Body of pancreas (tissue), 4 donors: Measurements from ENCODE around the gene TMBIM1. TPM values are rescaled to one million over a fixed set of nuclear protein-coding genes. Genes with fewer than 3 reads are reported as not detected.
A peak's percentile ranks its signal among the peaks of the same experiment; 100 is the strongest.

Experiments used
- ATAC-seq: fragments of 150-250 bp; one replicate; pipeline ENCODE4 v1.9.1; 2016
- DNase-seq, 4 donors: peaks; one replicate each; pipeline ENCODE4 v3.0.0-alpha.2; 2019
- H3K27ac ChIP-seq, 4 donors: fragments of 200-600 bp; sonication (generic); 1 replicate in 3 of 4; 2 replicates in 1 of 4; pipeline versions ENCODE4 v1.5.1 to v1.6.1; 2016 to 2019; ENCODE audit warnings: mild to moderate bottlenecking in 1 of 4, mixed read lengths in 1 of 4, moderate library complexity in 1 of 4
- H3K27me3 ChIP-seq, 2 donors: fragments of 200-600 bp; sonication (generic); one replicate each; pipeline ENCODE4 v1.6.0; 2016; ENCODE audit warnings: mild to moderate bottlenecking in 1 of 2
- H3K36me3 ChIP-seq, 2 donors: fragments of 200-600 bp; sonication (generic); replicated peaks in 1 of 2; 2 replicates each; pipeline ENCODE4 v1.5.1; 2016; ENCODE audit warnings: low read depth in 2 of 2; ENCODE audit not compliant: insufficient read depth in 1 of 2
- H3K4me1 ChIP-seq: fragments of 200-600 bp; sonication (generic); one replicate; pipeline ENCODE4 v1.6.0; 2016
- H3K4me3 ChIP-seq, 2 donors: fragments of 200-600 bp; sonication (generic); 1 replicate in 1 of 2; 2 replicates in 1 of 2; pipeline ENCODE4 v1.5.1; 2016 to 2019
- H3K9me3 ChIP-seq, 3 donors: fragments of 200-600 bp; sonication (generic); 1 replicate in 2 of 3; 2 replicates in 1 of 3; pipeline ENCODE4 v1.5.1; 2016
- CTCF ChIP-seq, 7 experiments: fragments of 450-650 bp in 4 of 7; fragments of 200-600 bp in 3 of 7; sonication (generic) in 3 of 7; IDR thresholded peaks; one replicate each; pipeline ENCODE4 v1.5.1; 2016 to 2019; ENCODE audit warnings: antibody characterized with exemption in 7 of 7
- POLR2A ChIP-seq, 3 donors: fragments of 450-650 bp; IDR thresholded peaks; one replicate each; pipeline ENCODE4 v1.6.1; 2016; ENCODE audit warnings: antibody characterized with exemption in 3 of 3, mild to moderate bottlenecking in 2 of 3
- WGBS, 2 donors: methylation state at CpG; one replicate each; pipeline ENCODE4 v1.1.5; 2017; 5-methylcytosine and 5-hydroxymethylcytosine counted together
- intact Hi-C: fragments of 100-400 bp; cut with DNase I; formaldehyde crosslinking; loops from one replicate; pipeline ENCODE4 v1.15.1; 2023
- total RNA-seq, 2 donors: library from RNA; depleted of rRNA; stranded (reverse); fragments of >200 nt; gene quantifications; one replicate each; pipeline ENCODE4 v1.1.0, GENCODE V29; 2016

TMBIM1 gene
- total RNA-seq, 2 donors from 2014 or later = 125 to 148 TPM

- peak overlapping the region in 3 of 4 donors; percentile 45 to 66 (median 59) for H3K27ac ChIP-seq
- no peaks in the 10 kb centered on the region for H3K27me3 ChIP-seq
- H3K4me1 ChIP-seq = peaks cover 49% of the 10 kb centered on the region
- 61 to 66% methylated on average over 7 to 8 of the region's 8 CpGs for WGBS, 2 donors
- DNase-seq (peak in 1 of 4 donors; percentile 13), ATAC-seq (no peak)
- H3K4me3 ChIP-seq = no peak overlapping the region
- no peak for TF ChIP-seq CTCF (IDR thresholded peaks at IDR 0.05)
- no peak for TF ChIP-seq POLR2A (IDR thresholded peaks at IDR 0.05)
- intact Hi-C loops = loop anchor here (10.0 kb wide), 1 partner anchor 393 kb away; the partner anchor contains the start of genes BCS1L and ZNF142
- no peaks in the 10 kb centered on the region for H3K9me3 ChIP-seq
- peaks cover 0 to 11% of the 10 kb centered on the region in 2 donors for H3K36me3 ChIP-seq
Observed at GRCh38 chr2:218261423-218262236, 30.7 kb downstream of the TMBIM1 start.

GRCh38 chr2:218260742-218261422 is 31.4 kb downstream of the TMBIM1 start, which contains the start of gene GPBAR1:
TSS of gene GPBAR1 (plus strand) at chr2:218261015. CDS start at chr2:218262725, 1,710 bp downstream.
- ATAC-seq = peak; percentile 55
- Histone ChIP-seq H3K36me3 (peaks cover 0 to 6% of the 10 kb centered on the region in 2 donors), H3K27ac (peak within 1 kb of the TSS; percentile 23 to 66 (median 52)), H3K4me3 (no peak within 1 kb of the TSS), H3K4me1 (peaks cover 46% of the 10 kb centered on the region), H3K27me3 (no peaks in the 10 kb centered on the region), H3K9me3 (no peaks in the 10 kb centered on the region)
- WGBS, 2 donors = 44 to 53% methylated on average over 5 to 10 of the region's 10 CpGs
- DNase-seq = peak; percentile 46 to 66 (median 60)
- peak in 1 of 3 donors; percentile 20 for TF ChIP-seq POLR2A (IDR thresholded peaks at IDR 0.05)
- TF ChIP-seq CTCF (IDR thresholded peaks at IDR 0.05) = peak in 1 of 7 experiments; percentile 18
- intact Hi-C loops = loop anchor here (10.0 kb wide), 1 partner anchor 394 kb away; the partner anchor contains the start of genes BCS1L and ZNF142

- DNase-seq (no peak), ATAC-seq (no peak)
- Histone ChIP-seq H3K36me3 (peaks cover 0 to 3% of the 10 kb centered on the region in 2 donors), H3K27me3 (no peaks in the 10 kb centered on the region), H3K9me3 (no peaks in the 10 kb centered on the region), H3K4me1 (peaks cover 39% of the 10 kb centered on the region), H3K27ac (peak overlapping the region; percentile 23 to 66 (median 52)), H3K4me3 (no peak overlapping the region)
- intact Hi-C loops = loop anchor here (10.0 kb wide), 1 partner anchor 395 kb away; the partner anchor contains the start of genes BCS1L and ZNF142
- TF ChIP-seq POLR2A (IDR thresholded peaks at IDR 0.05) (no peak), CTCF (IDR thresholded peaks at IDR 0.05) (no peak)
- 71 to 81% methylated on average over 5 of the region's 5 CpGs for WGBS, 2 donors
Observed at GRCh38 chr2:218260166-218260565, 32.1 kb downstream of the TMBIM1 start.

- peak in 3 of 4 donors; percentile 36 to 70 (median 49) for DNase-seq
- Histone ChIP-seq H3K36me3 (peaks cover 0 to 4% of the 10 kb centered on the region in 2 donors), H3K9me3 (no peaks in the 10 kb centered on the region), H3K27me3 (no peaks in the 10 kb centered on the region), H3K4me3 (no peak overlapping the region), H3K27ac (peak overlapping the region; percentile 15 to 66 (median 41)), H3K4me1 (peaks cover 31% of the 10 kb centered on the region)
- intact Hi-C loops = no loop called here
- WGBS, 2 donors = 73 to 76% methylated on average over 14 to 15 of the region's 15 CpGs
- TF ChIP-seq POLR2A (IDR thresholded peaks at IDR 0.05) = peak in 1 of 3 donors; percentile 15
- no peak for TF ChIP-seq CTCF (IDR thresholded peaks at IDR 0.05)
- ATAC-seq = peak; percentile 36
Observed at GRCh38 chr2:218259099-218259961, 33.0 kb downstream of the TMBIM1 start.
